H1 (cell line): ENCODE measurements around the gene CALR. TPM values are rescaled to one million over a fixed set of nuclear protein-coding genes. Genes with fewer than 3 reads are reported as not detected.
A peak's percentile ranks its signal among the peaks of the same experiment; 100 is the strongest.

Experiments used
- CTCF ChIA-PET: fragments of 300-600 bp; sonication (Branson Sonifier 250); formaldehyde crosslinking; loops from one replicate; lab custom pipeline; 2021; ENCODE audit not compliant: partially characterized antibody; lab: Charles Lee
- POLR2A ChIA-PET: fragments of 300-600 bp; sonication (Branson Sonifier 250); formaldehyde crosslinking; loops from one replicate; lab custom pipeline; 2021; ENCODE audit warnings: inconsistent platforms; ENCODE audit not compliant: partially characterized antibody; lab: Charles Lee
- DNase-seq, 2 experiments: peaks; one replicate each; pipeline versions ENCODE4 v3.0.0 to v3.0.0-alpha.2; 2010 to 2022; ENCODE audit warnings: low spot score in 2 of 2, low read depth in 1 of 2, mixed read lengths in 1 of 2
- FAIRE-seq: peaks from 2 replicates; lab custom pipeline; 2011; peaks lifted over from hg19 to GRCh38; lab: Jason Lieb, UNC
- H2AFZ ChIP-seq: 2 replicates; pipeline ENCODE4 v1.8.1; 2012; ENCODE audit warnings: low read length, inconsistent platforms
- H2AK5ac ChIP-seq: 2 replicates; pipeline ENCODE4 v1.6.1; 2013; ENCODE audit warnings: low read depth, low read length
- H2BK120ac ChIP-seq: replicated peaks from 2 replicates; pipeline ENCODE3; 2013; ENCODE audit warnings: low read depth, low read length, inconsistent platforms
- H2BK12ac ChIP-seq: 2 replicates; pipeline ENCODE4 v1.6.1; 2013; ENCODE audit warnings: low read depth, low read length
- H2BK15ac ChIP-seq: 2 replicates; pipeline ENCODE4 v1.6.1; 2013; ENCODE audit warnings: low read length
- H2BK20ac ChIP-seq: 2 replicates; pipeline ENCODE4 v1.6.1; 2013; ENCODE audit warnings: low read length
- H2BK5ac ChIP-seq: 2 replicates; pipeline ENCODE4 v1.6.1; 2013; ENCODE audit warnings: low read depth, low read length
- H3K14ac ChIP-seq: 2 replicates; pipeline ENCODE4 v1.6.1; 2013; ENCODE audit warnings: inconsistent platforms; ENCODE audit not compliant: insufficient read length
- H3K18ac ChIP-seq: 2 replicates; pipeline ENCODE4 v1.6.1; 2013; ENCODE audit warnings: low read length; ENCODE audit errors: extremely low read depth
- H3K23ac ChIP-seq: 2 replicates; pipeline ENCODE4 v1.6.1; 2013; ENCODE audit warnings: inconsistent platforms; ENCODE audit not compliant: insufficient read length
- H3K23me2 ChIP-seq: 2 replicates; pipeline ENCODE4 v1.6.1; 2013; ENCODE audit warnings: low read depth, low read length
- H3K27ac ChIP-seq: 2 replicates; pipeline ENCODE4 v1.6.1; 2011; ENCODE audit warnings: low read depth, low read length, inconsistent platforms
- H3K27me3 ChIP-seq, 4 experiments: replicated peaks in 1 of 4; 1 replicate in 1 of 4; 2 replicates in 3 of 4; pipeline versions ENCODE4 v1.6.1 to v1.8.1; 2011 to 2013; ENCODE audit warnings: low read length in 3 of 4, mild to moderate bottlenecking in 3 of 4, inconsistent platforms in 2 of 4, mixed read lengths in 2 of 4, moderate library complexity in 1 of 4; ENCODE audit not compliant: control insufficient read depth in 3 of 4, insufficient read depth in 3 of 4; ENCODE audit errors: extremely low read depth in 1 of 4
- H3K36me3 ChIP-seq, 4 experiments: 2 replicates each; pipeline versions ENCODE4 v1.6.1 to v1.8.1; 2011 to 2013; ENCODE audit warnings: mild to moderate bottlenecking in 4 of 4, low read length in 3 of 4, moderate library complexity in 2 of 4, control low read depth in 1 of 4, inconsistent platforms in 1 of 4; ENCODE audit not compliant: insufficient read depth in 4 of 4, control insufficient read depth in 2 of 4
- H3K4ac ChIP-seq: replicated peaks from 2 replicates; pipeline ENCODE3; 2013; ENCODE audit warnings: low read length, low read depth, mixed read lengths, inconsistent platforms; ENCODE audit not compliant: insufficient read length
- H3K4me1 ChIP-seq, 4 experiments: replicated peaks in 1 of 4; 1 replicate in 1 of 4; 2 replicates in 3 of 4; pipeline versions ENCODE4 v1.6.1 to v1.8.1; 2011 to 2013; ENCODE audit warnings: low read length in 3 of 4, inconsistent platforms in 2 of 4, mixed read lengths in 1 of 4; ENCODE audit not compliant: insufficient read depth in 4 of 4, control insufficient read depth in 3 of 4
- H3K4me2 ChIP-seq, 2 experiments: 2 replicates each; pipeline versions ENCODE4 v1.6.1 to v1.8.1; 2011 to 2013; ENCODE audit warnings: low read depth in 2 of 2, low read length in 2 of 2, control low read depth in 1 of 2, inconsistent platforms in 1 of 2, mild to moderate bottlenecking in 1 of 2; ENCODE audit not compliant: insufficient read depth in 1 of 2
- H3K4me3 ChIP-seq, 4 experiments: fragments of 200-600, 300-600 bp in 1 of 4; sonication (generic), shearing (Covaris generic), sonication (Bioruptor Twin) in 1 of 4; 2 replicates each; pipeline versions ENCODE4 v1.5.1 to v1.8.1; 2011 to 2016; ENCODE audit warnings: low read length in 4 of 4, low read depth in 3 of 4, control low read depth in 2 of 4, inconsistent platforms in 2 of 4, mild to moderate bottlenecking in 2 of 4, mixed read lengths in 1 of 4, moderate library complexity in 1 of 4; ENCODE audit not compliant: insufficient read depth in 2 of 4; ENCODE audit errors: extremely low read depth in 1 of 4
- H3K56ac ChIP-seq: replicated peaks from 2 replicates; pipeline ENCODE3; 2013; ENCODE audit warnings: low read depth, mild to moderate bottlenecking, mixed read lengths, low read length, inconsistent platforms; ENCODE audit not compliant: insufficient read length
- H3K79me1 ChIP-seq: 2 replicates; pipeline ENCODE4 v1.6.1; 2013; ENCODE audit warnings: low read depth, low read length, control low read depth
- H3K79me2 ChIP-seq, 2 experiments: 2 replicates each; pipeline versions ENCODE4 v1.6.1 to v1.8.1; 2012 to 2013; ENCODE audit warnings: low read length in 2 of 2, mild to moderate bottlenecking in 2 of 2, inconsistent platforms in 1 of 2; ENCODE audit not compliant: insufficient read depth in 2 of 2, control insufficient read depth in 1 of 2
- H3K9ac ChIP-seq, 4 experiments: replicated peaks in 1 of 4; 1 replicate in 1 of 4; 2 replicates in 3 of 4; pipeline versions ENCODE4 v1.6.1 to v1.8.1; 2011 to 2013; ENCODE audit warnings: low read depth in 3 of 4, low read length in 3 of 4, control low read depth in 2 of 4, mild to moderate bottlenecking in 2 of 4, moderate library complexity in 2 of 4, inconsistent platforms in 1 of 4; ENCODE audit errors: extremely low read depth in 1 of 4
- H3K9me3 ChIP-seq, 2 experiments: 2 replicates each; pipeline versions ENCODE4 v1.6.1 to v1.8.1; 2012 to 2013; ENCODE audit warnings: mild to moderate bottlenecking in 2 of 2, moderate library complexity in 2 of 2, control low read depth in 1 of 2, inconsistent platforms in 1 of 2, low read depth in 1 of 2, low read length in 1 of 2, mixed read lengths in 1 of 2; ENCODE audit not compliant: insufficient read depth in 2 of 2
- H4K20me1 ChIP-seq, 2 experiments: replicated peaks in 1 of 2; 2 replicates each; pipeline versions ENCODE3 to v1.8.1; 2011 to 2013; ENCODE audit warnings: inconsistent platforms in 2 of 2, low read length in 2 of 2, mild to moderate bottlenecking in 1 of 2; ENCODE audit not compliant: insufficient read depth in 2 of 2, control insufficient read depth in 1 of 2
- H4K5ac ChIP-seq: 2 replicates; pipeline ENCODE4 v1.6.1; 2013; ENCODE audit warnings: low read length, low read depth, mixed read lengths, inconsistent platforms; ENCODE audit not compliant: insufficient read length
- H4K8ac ChIP-seq: 2 replicates; pipeline ENCODE4 v1.8.0; 2013; ENCODE audit warnings: mild to moderate bottlenecking, moderate library complexity, low read length, inconsistent platforms; ENCODE audit not compliant: insufficient read depth; ENCODE audit errors: extremely low read depth
- H4K91ac ChIP-seq: replicated peaks from 2 replicates; pipeline ENCODE3; 2013; ENCODE audit warnings: low read length, mixed read lengths, inconsistent platforms; ENCODE audit not compliant: insufficient read length
- CBX8 ChIP-seq: fragments of 300-800, 300-1000 bp; sonication (generic); IDR thresholded peaks from 2 replicates; pipeline ENCODE4 v1.7.1; 2016; ENCODE audit warnings: low read depth, low read length, borderline replicate concordance
- GABPA ChIP-seq: IDR thresholded peaks from 2 replicates; pipeline ENCODE4 v1.6.1; 2011; ENCODE audit warnings: mild to moderate bottlenecking, low read length, moderate library complexity, borderline replicate concordance; ENCODE audit not compliant: insufficient read depth
- HDAC2 ChIP-seq, 2 experiments: fragments of 300-600 bp in 1 of 2; sonication (generic) in 1 of 2; IDR thresholded peaks; 2 replicates each; pipeline ENCODE4 v1.6.1; 2011 to 2012; ENCODE audit warnings: low read depth in 2 of 2, low read length in 2 of 2, mild to moderate bottlenecking in 2 of 2, moderate library complexity in 2 of 2, borderline replicate concordance in 1 of 2, inconsistent platforms in 1 of 2
- KDM4A ChIP-seq: IDR thresholded peaks from one replicate; pipeline ENCODE4 v1.7.1; 2012; ENCODE audit warnings: low read depth, mild to moderate bottlenecking, moderate library complexity, low read length, inconsistent platforms; ENCODE audit not compliant: severe bottlenecking
- PHF8 ChIP-seq: fragments of 200-600 bp; sonication (generic); conservative IDR thresholded peaks from 2 replicates; pipeline ENCODE4 v1.7.1; 2012; ENCODE audit warnings: low read depth, mild to moderate bottlenecking, inconsistent platforms, low read length, moderate library complexity
- POLR2AphosphoS5 ChIP-seq: IDR thresholded peaks from 2 replicates; pipeline ENCODE4 v1.6.1; 2011; ENCODE audit warnings: low read depth, low read length
- SIX5 ChIP-seq: IDR thresholded peaks from 2 replicates; pipeline ENCODE4 v1.6.1; 2011; ENCODE audit warnings: mild to moderate bottlenecking, low read depth, low read length
- SP1 ChIP-seq: IDR thresholded peaks from 2 replicates; pipeline ENCODE4 v1.6.1; 2011; ENCODE audit warnings: low read depth, low read length
- SP4 ChIP-seq: IDR thresholded peaks from 2 replicates; pipeline ENCODE4 v1.6.1; 2012; ENCODE audit warnings: low read length, inconsistent platforms
- SRF ChIP-seq: IDR thresholded peaks from 2 replicates; pipeline ENCODE4 v1.6.1; 2011; ENCODE audit warnings: mild to moderate bottlenecking, low read depth, low read length, moderate library complexity
- TAF7 ChIP-seq: optimal IDR thresholded peaks from 2 replicates; pipeline ENCODE3; 2011; ENCODE audit warnings: low read depth, mild to moderate bottlenecking, inconsistent platforms, low read length, moderate library complexity, borderline replicate concordance
- WGBS, 2 experiments: shearing (Covaris generic) in 1 of 2; methylation state at CpG; one replicate each; pipeline versions ENCODE4 v1.1.6 to v1.1.7; 2013 to 2015; ENCODE audit warnings: low lambda C conversion rate in 2 of 2, mixed read lengths in 2 of 2, inconsistent platforms in 1 of 2, low coverage in 1 of 2, missing lambda C conversion rate in 1 of 2; ENCODE audit not compliant: insufficient replicate concordance in 2 of 2, insufficient coverage in 1 of 2, insufficient read length in 1 of 2; ENCODE audit errors: extremely low coverage in 1 of 2, missing lambda C conversion rate in 1 of 2; 5-methylcytosine and 5-hydroxymethylcytosine counted together
- polyA plus RNA-seq, 7 experiments: library from polyadenylated mRNA; depleted of rRNA in 3 of 7; stranded (reverse) in 5 of 7; unstranded in 2 of 7; fragments of >200 nt in 5 of 7; fragments of 200-250 nt in 2 of 7; gene quantifications; 1 replicate in 5 of 7; 2 replicates in 1 of 7; 4 replicates in 1 of 7; pipeline versions ENCODE4 v1.2.1 to v1.2.3, GENCODE V29; 2011 to 2013; ENCODE audit warnings: missing spikeins in 2 of 7, mixed read lengths in 2 of 7
- total RNA-seq: library from RNA; stranded (reverse); fragmentation: NEBNext Ultra II Directional; extraction: Animal tissue kit (Norgen Biotek cat#: 25700); gene quantifications from 2 replicates; pipeline ENCODE4 v1.2.1, GENCODE V29; 2021

The CALR gene
- total and polyA plus RNA-seq, 2 of the 8 experiments (the other 6 are each of a cell fraction or from before 2014, with no cell fraction given), result 591 to 1,155 TPM

DNA sequence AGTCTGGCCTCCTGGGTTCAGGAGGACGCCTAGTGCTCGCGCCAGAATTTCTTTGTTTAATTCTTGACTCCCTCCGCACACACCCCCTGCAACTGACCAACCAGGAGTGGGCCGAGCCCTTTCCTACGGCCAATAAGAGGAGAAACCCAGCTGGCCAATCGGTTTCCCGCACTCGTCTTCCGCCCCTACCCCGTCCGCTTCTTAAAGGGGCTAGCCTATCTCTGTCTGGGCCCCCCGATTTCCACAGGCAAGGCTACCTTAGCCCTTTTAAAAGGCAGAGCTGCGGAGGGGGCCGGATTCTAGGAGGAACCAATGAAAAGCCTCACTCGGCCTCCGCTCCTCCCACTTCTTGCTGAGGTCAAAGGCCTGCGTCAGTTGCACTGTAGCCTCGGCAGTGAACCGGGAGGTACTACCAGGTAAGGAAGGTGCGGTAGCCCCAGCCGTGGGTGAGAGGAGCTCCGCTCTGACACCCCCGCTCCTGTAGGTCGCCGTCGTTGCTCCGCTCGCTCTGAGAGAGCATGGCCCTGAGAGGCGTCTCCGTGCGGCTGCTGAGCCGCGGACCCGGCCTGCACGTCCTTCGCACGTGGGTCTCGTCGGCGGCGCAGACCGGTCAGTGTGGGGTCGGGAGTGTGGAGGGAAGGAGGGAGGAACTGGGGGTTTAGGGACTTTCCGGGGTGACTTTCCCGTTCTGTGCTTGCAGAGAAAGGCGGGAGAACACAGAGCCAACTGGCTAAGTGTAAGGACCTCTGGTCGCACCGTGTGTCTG, 47.4 kb upstream of the CALR start, which contains the start of gene GCDH:
TSS of gene GCDH (plus strand) at position 374 of the 766 bp plus-strand sequence. CDS start at position 519, 145 bp downstream.
- Histone ChIP-seq H2BK15ac (no peak within 1 kb of the TSS), H2BK12ac (peak within 1 kb of the TSS; percentile 60), H3K56ac (no peak within 1 kb of the TSS), H2BK5ac (peak within 1 kb of the TSS; percentile 81), H2BK20ac (no peak within 1 kb of the TSS), H3K79me1 (peaks cover 6% of the 10 kb centered on the region; the same call in 1 of the 2 replicates), H4K91ac (peak within 1 kb of the TSS; percentile 42), H3K4me2 (peak within 1 kb of the TSS; percentile 78 to 96), H2AFZ (no peak within 1 kb of the TSS), H3K4ac (peak within 1 kb of the TSS; percentile 81), H3K23ac (no peak within 1 kb of the TSS), H4K20me1 (peaks cover 3 to 8% of the 10 kb centered on the region in 2 experiments), H3K36me3 (peaks cover 8 to 19% (median 13%) of the 10 kb centered on the region in 4 experiments), H3K23me2 (peaks cover 11% of the 10 kb centered on the region; the same call in 1 of the 2 replicates), H3K27me3 (peaks cover 0 to 9% (median 4%) of the 10 kb centered on the region in 4 experiments; a peak in 4 of 7 replicates), H3K9me3 (no peaks in the 10 kb centered on the region), H3K4me1 (peaks cover 0 to 6% (median 5%) of the 10 kb centered on the region in 4 experiments; a peak in 4 of 7 replicates), H2AK5ac (no peak within 1 kb of the TSS), H3K27ac (peak within 1 kb of the TSS; percentile 82), H3K14ac (no peak within 1 kb of the TSS), H4K5ac (peak within 1 kb of the TSS; percentile 69), H3K4me3 (peak within 1 kb of the TSS; percentile 81 to 98 (median 92)), H4K8ac (peak within 1 kb of the TSS; percentile 94), H3K79me2 (peaks cover 0 to 12% of the 10 kb centered on the region in 2 experiments; a peak in 1 of 4 replicates), H3K9ac (peak within 1 kb of the TSS; percentile 76 to 90 (median 82)), H3K18ac (peak within 1 kb of the TSS; percentile 11), H2BK120ac (no peak within 1 kb of the TSS)
- ChIA-PET POLR2A (interaction anchor here (0.5 to 10.5 kb wide), 36 partner anchors 9 to 1655 kb away, joined by 3 to 110 read pairs (median 4); partner anchors contain the start of genes CALR, DNASE2, FARSA and GADD45GIP1), CTCF (interaction anchor here (0.6 to 1.6 kb wide), 9 partner anchors 10 to 199 kb away, joined by 3 to 6 read pairs (median 3); no protein-coding TSS in a partner anchor)
- DNase-seq (peak; percentile 95 to 98), FAIRE-seq (peak; percentile 94)
- WGBS, 2 experiments, result 1% methylated on average over 49 of the region's 49 CpGs; no CpG with 5 or more reads in 1 of the 2 experiments
- TF ChIP-seq TAF7 (peak; percentile 55), GABPA (no peak), SRF (no peak), CBX8 (no peak), SIX5 (no peak), SP1 (peak; percentile 96), SP4 (peak; percentile 89), PHF8 (peak; percentile 79), KDM4A (peak; percentile 54), HDAC2 (IDR thresholded peaks at IDR 0.05; ENCODE audit: borderline replicate concordance in 1 of 2, low read depth in 2 of 2, low read length in 2 of 2) (peak in 1 of 2 experiments; percentile 96; a peak in 2 of 4 replicates), POLR2AphosphoS5 (peak; percentile 87)
